Mesothelial cell of epicardium (in vitro differentiated cells): ENCODE measurements around the gene ITPR1. TPM values are rescaled to one million over a fixed set of nuclear protein-coding genes. Genes with fewer than 3 reads are reported as not detected.
A peak's percentile ranks its signal among the peaks of the same experiment; 100 is the strongest.

Experiments used
- DNase-seq, 2 experiments: peaks; one replicate each; pipeline ENCODE4 v3.0.0; 2021; ENCODE audit warnings: low spot score in 2 of 2; ENCODE audit not compliant: unreplicated experiment in 2 of 2
- H3K27ac Mint-ChIP-seq: 2 replicates; pipeline ENCODE4 v1.8.0; 2021; ENCODE audit warnings: mixed read lengths
- H3K27me3 Mint-ChIP-seq: 2 replicates; pipeline ENCODE4 v1.8.0; 2021; ENCODE audit warnings: low read depth, mixed read lengths
- H3K36me3 Mint-ChIP-seq: 2 replicates; pipeline ENCODE4 v1.8.0; 2021; ENCODE audit warnings: mixed read lengths
- H3K4me1 Mint-ChIP-seq: 2 replicates; pipeline ENCODE4 v1.8.0; 2021; ENCODE audit warnings: mixed read lengths
- H3K4me3 Mint-ChIP-seq: 2 replicates; pipeline ENCODE4 v1.8.0; 2021; ENCODE audit warnings: mild to moderate bottlenecking, moderate library complexity, mixed read lengths
- H3K9me3 Mint-ChIP-seq: 2 replicates; pipeline ENCODE4 v1.8.0; 2021; ENCODE audit warnings: mixed read lengths
- CTCF ChIP-seq: fragments of 200-600 bp; sonication (generic); IDR thresholded peaks from one replicate; pipeline ENCODE4 v1.5.0; 2021; ENCODE audit warnings: antibody characterized with exemption; ENCODE audit not compliant: unreplicated experiment
- total RNA-seq: library from RNA; stranded (reverse); gene quantifications from 3 replicates; pipeline ENCODE4 v1.2.1, GENCODE V29; 2021

ITPR1 gene
- total RNA-seq, 1 donor from 2014 or later: 21.3 TPM

GRCh38 chr3:4849136-4849535, 356.0 kb downstream of the ITPR1 start:
- TF ChIP-seq CTCF: no peak
- Mint-ChIP-seq H3K27ac (peak overlapping the region; percentile 8), H3K27me3 (no peaks in the 10 kb centered on the region), H3K9me3 (no peaks in the 10 kb centered on the region), H3K4me1 (peaks cover 46% of the 10 kb centered on the region), H3K36me3 (no peaks in the 10 kb centered on the region), H3K4me3 (no peak overlapping the region)
- no peak for DNase-seq

- H3K27ac Mint-ChIP-seq: no peak overlapping the region
- no peaks in the 10 kb centered on the region for H3K27me3 Mint-ChIP-seq
- H3K36me3 Mint-ChIP-seq: no peaks in the 10 kb centered on the region
- DNase-seq: no peak
- no peaks in the 10 kb centered on the region for H3K9me3 Mint-ChIP-seq
- H3K4me1 Mint-ChIP-seq: peaks cover 46% of the 10 kb centered on the region
- no peak overlapping the region for H3K4me3 Mint-ChIP-seq
- TF ChIP-seq CTCF: no peak
These were observed 356.6 kb downstream of the ITPR1 start for GRCh38 chr3:4849739-4850138.

- Mint-ChIP-seq H3K27ac (no peak overlapping the region), H3K4me1 (peaks cover 48% of the 10 kb centered on the region), H3K36me3 (no peaks in the 10 kb centered on the region), H3K4me3 (no peak overlapping the region), H3K9me3 (no peaks in the 10 kb centered on the region), H3K27me3 (no peaks in the 10 kb centered on the region)
- TF ChIP-seq CTCF: no peak
- DNase-seq: no peak
These were observed 357.2 kb downstream of the ITPR1 start for GRCh38 chr3:4850211-4850927.

DNA sequence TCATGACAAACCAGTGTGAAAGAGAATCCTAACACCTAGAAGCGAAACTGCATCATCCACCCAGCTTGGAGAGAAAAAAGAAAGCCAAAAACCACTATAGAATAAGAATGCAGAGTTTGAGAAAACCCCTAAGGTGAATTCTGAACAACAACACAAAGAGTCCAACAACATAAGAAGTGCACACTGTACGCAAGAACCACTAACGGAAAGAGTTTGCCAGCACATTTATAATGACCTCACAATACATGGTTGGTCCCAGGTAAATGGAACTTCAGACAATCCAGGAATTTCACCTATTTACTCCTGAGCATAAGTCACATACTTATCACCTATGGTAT, 357.7 kb downstream of the ITPR1 start:
- no peaks in the 10 kb centered on the region for H3K27me3 Mint-ChIP-seq
- peaks cover 48% of the 10 kb centered on the region for H3K4me1 Mint-ChIP-seq
- no peak for DNase-seq
- no peak for TF ChIP-seq CTCF
- H3K9me3 Mint-ChIP-seq: no peaks in the 10 kb centered on the region
- H3K36me3 Mint-ChIP-seq: no peaks in the 10 kb centered on the region
- no peak overlapping the region for H3K4me3 Mint-ChIP-seq
- H3K27ac Mint-ChIP-seq: no peak overlapping the region

GRCh38 chr3:4852780-4853748, 359.9 kb downstream of the ITPR1 start:
- H3K4me1 Mint-ChIP-seq: peaks cover 36% of the 10 kb centered on the region
- H3K4me3 Mint-ChIP-seq: no peak overlapping the region
- no peak for DNase-seq
- peak overlapping the region; percentile 5 for H3K27ac Mint-ChIP-seq
- no peaks in the 10 kb centered on the region for H3K27me3 Mint-ChIP-seq
- peaks cover 4% of the 10 kb centered on the region for H3K9me3 Mint-ChIP-seq
- H3K36me3 Mint-ChIP-seq: no peaks in the 10 kb centered on the region
- no peak for TF ChIP-seq CTCF
